ENCODE data around the gene SLC2A10. TPM values are rescaled to one million over a fixed set of nuclear protein-coding genes. Genes with fewer than 3 reads are reported as not detected.
A peak's percentile ranks its signal among the peaks of the same experiment; 100 is the strongest.

The SLC2A10 gene
- total RNA-seq, 8 experiments from 2014 or later, result 2.7 to 11.8 (median 6.8) TPM

DNA sequence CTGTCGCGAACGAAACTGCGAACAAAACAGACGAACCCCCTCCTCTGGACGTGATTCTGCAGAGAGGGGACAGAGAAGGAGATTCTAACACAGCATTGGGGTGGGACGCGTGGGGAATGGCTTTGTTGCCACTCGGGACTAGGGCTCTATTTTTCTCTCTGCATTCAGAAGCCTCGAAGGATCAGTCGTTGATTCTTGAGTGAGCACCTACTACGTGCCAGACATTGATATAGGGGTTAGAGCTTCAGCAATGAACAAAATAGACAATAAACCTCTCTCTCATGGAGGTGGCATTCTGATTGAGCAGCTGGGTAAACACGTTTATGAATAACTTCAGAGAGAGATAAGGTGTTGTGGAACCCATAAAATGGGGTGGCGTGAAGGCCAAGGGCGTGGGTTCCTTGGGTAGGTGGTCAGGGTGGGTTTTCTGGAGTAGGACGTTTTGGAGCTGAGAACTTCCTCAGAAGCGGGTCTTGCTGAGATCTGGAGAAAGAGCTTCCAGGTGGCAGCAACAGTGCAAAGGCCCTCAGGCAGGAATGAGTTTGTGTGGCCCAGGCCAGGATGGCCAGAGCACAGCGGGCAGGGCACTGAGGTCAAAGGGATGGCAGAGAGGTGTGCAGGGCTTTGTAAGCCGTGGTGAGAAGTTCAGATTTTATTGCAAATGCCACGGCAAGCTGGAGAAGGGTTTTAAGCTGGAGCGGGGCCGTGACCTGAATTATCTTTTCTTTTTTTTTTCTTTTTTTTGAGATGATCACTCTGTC lies 884 bp downstream of the SLC2A10 start:
- in situ Hi-C loops (cut with MboI; ENCODE audit: low pct_unique_long_range_greater_than_20kb in 2 of 9, low sequenced_read_pairs in 9 of 9, unreplicated experiment in 9 of 9), result no loop called here
- no peak for ATAC-seq (replicated peaks in 6 of 8)
- 16 to 96% (median 65%) methylated on average over 2 to 15 of the region's 22 CpGs; no CpG with 5 or more reads in 1 of the 10 experiments for WGBS, 10 experiments
- Histone ChIP-seq H3K4me3 (peak overlapping the region; percentile 23 to 42 (median 35)), H3K27ac (peak overlapping the region in 1 of 2 donors; percentile 76), H3K4me1 (replicated peaks in 1 of 2) (peaks cover 11 to 13% of the 10 kb centered on the region in 2 donors)

DNA sequence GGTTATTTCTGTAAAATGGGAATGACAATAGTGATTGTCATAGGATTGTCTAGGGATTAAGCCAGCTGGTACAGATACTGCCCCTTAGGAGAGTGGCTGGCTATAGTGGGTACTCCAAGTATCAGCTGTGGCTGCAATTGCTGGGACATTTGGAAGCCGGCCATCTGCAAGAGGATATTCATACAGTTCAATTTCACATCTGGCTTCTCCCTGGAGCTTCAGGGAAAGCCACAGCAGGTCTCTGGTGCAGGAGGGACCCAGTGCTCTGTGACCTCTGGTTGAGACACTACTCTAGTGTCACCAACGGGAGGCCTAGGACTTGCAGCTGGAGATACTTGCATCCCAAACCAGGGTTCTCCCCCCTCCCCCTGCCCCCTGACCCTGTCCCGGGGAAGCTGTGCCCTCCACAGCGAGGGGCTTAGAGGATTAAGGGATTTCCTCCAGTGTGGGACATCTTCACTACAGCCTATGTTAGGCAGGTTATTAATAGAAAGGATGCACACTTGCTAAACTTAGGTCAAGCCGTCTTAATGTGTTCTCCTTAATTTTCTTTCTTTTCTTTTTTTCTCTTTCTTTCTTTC lies 2.7 kb downstream of the SLC2A10 start:
- no peak for ATAC-seq (replicated peaks in 6 of 8)
- Histone ChIP-seq H3K27ac (no peak overlapping the region), H3K4me3 (no peak overlapping the region), H3K4me1 (replicated peaks in 1 of 2) (peaks cover 11 to 13% of the 10 kb centered on the region in 2 donors)
- in situ Hi-C loops (cut with MboI; ENCODE audit: low pct_unique_long_range_greater_than_20kb in 2 of 9, low sequenced_read_pairs in 9 of 9, unreplicated experiment in 9 of 9), result no loop called here
- WGBS, 10 experiments, result 67 to 100% (median 90%) methylated on average over 1 to 3 of the region's 5 CpGs; no CpG with 5 or more reads in 1 of the 10 experiments

DNA sequence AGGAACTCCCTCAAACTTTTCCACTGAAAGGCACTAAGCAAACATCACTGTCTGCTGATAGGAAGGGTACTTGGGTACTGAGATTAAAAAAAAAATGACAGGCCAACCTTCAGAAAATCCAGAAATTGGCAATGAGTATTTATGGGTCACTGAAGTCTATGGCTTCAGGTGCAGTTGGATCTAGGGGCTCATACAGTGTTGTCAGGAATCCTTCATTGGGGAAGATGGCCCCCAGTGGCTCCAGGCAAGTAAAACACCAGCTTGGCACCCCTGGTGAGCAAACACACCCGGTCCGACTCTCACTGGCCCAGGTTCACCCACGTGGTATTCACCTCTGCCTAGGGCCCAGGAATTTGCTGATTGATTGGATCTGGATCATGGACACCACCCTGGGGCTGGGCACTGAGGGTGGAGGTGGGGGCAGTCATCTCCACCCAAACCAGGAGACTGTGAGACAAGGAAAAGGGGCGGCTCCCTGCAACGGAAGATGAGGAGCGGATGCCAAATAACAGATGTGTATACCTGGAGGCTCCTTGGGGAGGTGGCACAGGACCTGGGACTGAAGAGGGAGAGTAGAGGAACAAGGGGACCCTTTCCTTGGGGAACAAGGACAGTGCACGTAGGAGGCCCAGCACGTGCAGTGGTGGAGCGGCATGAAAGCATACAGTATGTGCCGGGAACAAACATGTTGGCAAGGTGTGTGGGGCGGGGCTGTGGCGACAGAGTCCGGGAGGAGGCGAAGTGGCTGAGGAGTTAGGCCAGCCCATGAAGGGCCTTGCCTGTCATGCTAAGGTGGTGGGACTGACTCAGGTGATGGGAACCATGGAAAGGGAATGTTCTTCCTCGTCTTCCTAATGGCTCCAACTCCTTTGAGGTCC lies 4.7 kb downstream of the SLC2A10 start:
- WGBS, 10 experiments, result 77 to 100% (median 89%) methylated on average over 1 to 8 of the region's 15 CpGs; no CpG with 5 or more reads in 3 of the 10 experiments
- no peak for ATAC-seq (replicated peaks in 6 of 8)
- in situ Hi-C loops (cut with MboI; ENCODE audit: low pct_unique_long_range_greater_than_20kb in 2 of 9, low sequenced_read_pairs in 9 of 9, unreplicated experiment in 9 of 9), result no loop called here
- Histone ChIP-seq H3K4me3 (no peak overlapping the region), H3K27ac (no peak overlapping the region), H3K4me1 (replicated peaks in 1 of 2) (peaks cover 5 to 9% of the 10 kb centered on the region in 2 donors)

GRCh38 chr20:46715292-46715756 lies 5.9 kb downstream of the SLC2A10 start:
- peak in 3 of 8 experiments; percentile 53 to 81 (median 57) for ATAC-seq (replicated peaks in 6 of 8)
- WGBS, 10 experiments, result 0 to 63% (median 29%) methylated on average over 1 to 3 of the region's 4 CpGs; no CpG with 5 or more reads in 3 of the 10 experiments
- in situ Hi-C loops (cut with MboI; ENCODE audit: low pct_unique_long_range_greater_than_20kb in 2 of 9, low sequenced_read_pairs in 9 of 9, unreplicated experiment in 9 of 9), result no loop called here
- Histone ChIP-seq H3K4me1 (replicated peaks in 1 of 2) (peaks cover 0 to 2% of the 10 kb centered on the region in 2 donors), H3K4me3 (no peak overlapping the region), H3K27ac (no peak overlapping the region)

- ATAC-seq (replicated peaks in 6 of 8), result no peak
- in situ Hi-C loops (cut with MboI; ENCODE audit: low pct_unique_long_range_greater_than_20kb in 2 of 9, low sequenced_read_pairs in 9 of 9, unreplicated experiment in 9 of 9), result no loop called here
- Histone ChIP-seq H3K27ac (no peak overlapping the region), H3K4me3 (no peak overlapping the region), H3K4me1 (replicated peaks in 1 of 2) (no peaks in the 10 kb centered on the region)
- WGBS, 10 experiments, result 70 to 96% (median 84%) methylated on average over 2 to 8 of the region's 9 CpGs
Measured at GRCh38 chr20:46717818-46718541, 8.5 kb downstream of the SLC2A10 start.

DNA sequence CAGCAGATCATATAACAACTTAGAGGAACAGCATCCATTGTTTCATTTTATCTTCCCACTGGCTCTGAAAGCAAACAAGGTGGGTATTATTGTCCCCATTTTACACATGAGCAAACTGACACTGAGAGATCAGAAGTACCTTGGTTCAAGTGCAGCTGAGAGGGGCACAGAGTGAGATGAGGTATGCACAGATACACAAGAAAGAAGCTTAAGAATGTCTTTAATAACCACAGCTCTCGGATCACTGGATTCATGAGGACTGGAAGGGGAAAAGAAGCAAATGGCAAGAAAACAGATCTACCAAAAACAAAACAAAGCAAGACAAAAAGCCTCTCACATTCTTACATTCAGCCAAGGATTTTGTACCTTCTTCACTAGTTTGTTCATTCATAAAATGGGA lies 10.6 kb downstream of the SLC2A10 start:
- WGBS, 10 experiments, result 57 to 100% (median 88%) methylated on average over 1 of the region's 1 CpG; no CpG with 5 or more reads in 3 of the 10 experiments
- Histone ChIP-seq H3K4me3 (no peak overlapping the region), H3K27ac (no peak overlapping the region), H3K4me1 (replicated peaks in 1 of 2) (no peaks in the 10 kb centered on the region)
- in situ Hi-C loops (cut with MboI; ENCODE audit: low pct_unique_long_range_greater_than_20kb in 2 of 9, low sequenced_read_pairs in 9 of 9, unreplicated experiment in 9 of 9), result no loop called here
- no peak for ATAC-seq (replicated peaks in 6 of 8)

DNA sequence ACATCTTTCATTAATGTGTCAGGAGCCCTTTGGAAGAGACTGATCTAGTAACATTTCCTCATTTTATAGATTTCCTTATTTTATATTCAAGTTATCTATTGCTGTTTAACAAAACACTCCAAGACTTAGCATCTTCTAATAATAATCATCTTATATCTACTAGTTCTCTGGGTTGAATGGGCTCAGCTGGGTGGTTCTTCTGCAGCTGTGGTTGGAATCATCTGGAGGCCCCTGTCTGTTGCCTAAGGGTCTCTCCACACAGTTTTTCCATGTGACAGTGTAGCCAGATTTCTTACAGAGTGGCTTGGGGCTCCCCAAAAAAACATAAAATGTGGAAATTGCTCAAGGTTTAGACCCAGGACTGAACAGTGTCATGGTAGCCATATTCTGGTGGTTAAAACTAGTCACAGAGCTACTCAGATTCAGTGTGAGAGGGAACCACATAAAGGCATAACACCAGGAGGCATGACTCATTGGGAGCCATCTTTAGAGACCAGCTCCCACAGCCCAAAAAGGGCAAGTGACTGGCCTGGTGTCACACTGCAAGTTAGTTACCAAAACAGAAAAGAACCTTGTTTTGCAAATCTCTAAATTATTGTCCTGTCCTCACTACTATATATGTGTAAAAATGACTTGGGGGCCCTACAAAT lies 11.5 kb downstream of the SLC2A10 start:
- Histone ChIP-seq H3K4me1 (replicated peaks in 1 of 2) (no peaks in the 10 kb centered on the region), H3K4me3 (no peak overlapping the region), H3K27ac (no peak overlapping the region)
- no peak for ATAC-seq (replicated peaks in 6 of 8)
- in situ Hi-C loops (cut with MboI; ENCODE audit: low pct_unique_long_range_greater_than_20kb in 2 of 9, low sequenced_read_pairs in 9 of 9, unreplicated experiment in 9 of 9), result no loop called here

DNA sequence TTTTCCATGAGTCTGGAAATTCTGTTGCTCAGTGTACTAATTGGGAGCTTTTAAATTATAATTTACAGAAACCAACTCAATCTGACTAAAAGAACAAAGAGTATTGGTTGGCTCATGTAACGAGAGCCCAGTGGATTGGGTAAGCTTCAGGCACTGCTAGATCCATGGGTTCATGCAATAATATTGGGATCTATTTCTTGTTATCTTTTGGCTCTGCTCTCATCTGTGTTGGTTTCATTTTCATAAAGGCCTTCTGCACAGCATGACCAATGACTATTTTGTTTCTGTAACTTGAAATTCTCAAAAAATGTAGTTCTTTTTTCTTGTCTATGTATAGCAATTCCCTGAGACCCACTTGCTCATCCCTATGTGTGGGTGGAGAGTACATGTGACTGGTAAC lies 12.0 kb downstream of the SLC2A10 start:
- no peak for ATAC-seq (replicated peaks in 6 of 8)
- WGBS, 10 experiments, result 43 to 100% (median 88%) methylated on average over 1 of the region's 1 CpG; no CpG with 5 or more reads in 3 of the 10 experiments
- no peak overlapping the region for H3K27ac ChIP-seq
- H3K4me1 ChIP-seq (replicated peaks in 1 of 2), result no peaks in the 10 kb centered on the region
- no peak overlapping the region for H3K4me3 ChIP-seq
- in situ Hi-C loops (cut with MboI; ENCODE audit: low pct_unique_long_range_greater_than_20kb in 2 of 9, low sequenced_read_pairs in 9 of 9, unreplicated experiment in 9 of 9), result no loop called here

- ATAC-seq (replicated peaks in 6 of 8), result no peak
- in situ Hi-C loops (cut with MboI; ENCODE audit: low pct_unique_long_range_greater_than_20kb in 2 of 9, low sequenced_read_pairs in 9 of 9, unreplicated experiment in 9 of 9), result no loop called here
- 33 to 100% (median 88%) methylated on average over 1 to 2 of the region's 2 CpGs; no CpG with 5 or more reads in 2 of the 10 experiments for WGBS, 10 experiments
- H3K27ac ChIP-seq, result no peak overlapping the region
- no peak overlapping the region for H3K4me3 ChIP-seq
- no peaks in the 10 kb centered on the region for H3K4me1 ChIP-seq (replicated peaks in 1 of 2)
Measured at GRCh38 chr20:46722450-46722849, 13.0 kb downstream of the SLC2A10 start.

GRCh38 chr20:46723039-46723438 lies 13.6 kb downstream of the SLC2A10 start:
- H3K27ac ChIP-seq, result no peak overlapping the region
- H3K4me1 ChIP-seq (replicated peaks in 1 of 2), result no peaks in the 10 kb centered on the region
- in situ Hi-C loops (cut with MboI; ENCODE audit: low pct_unique_long_range_greater_than_20kb in 2 of 9, low sequenced_read_pairs in 9 of 9, unreplicated experiment in 9 of 9), result no loop called here
- WGBS, 10 experiments, result 83 to 100% (median 92%) methylated on average over 1 of the region's 1 CpG; no CpG with 5 or more reads in 6 of the 10 experiments
- ATAC-seq (replicated peaks in 6 of 8), result no peak
- no peak overlapping the region for H3K4me3 ChIP-seq

DNA sequence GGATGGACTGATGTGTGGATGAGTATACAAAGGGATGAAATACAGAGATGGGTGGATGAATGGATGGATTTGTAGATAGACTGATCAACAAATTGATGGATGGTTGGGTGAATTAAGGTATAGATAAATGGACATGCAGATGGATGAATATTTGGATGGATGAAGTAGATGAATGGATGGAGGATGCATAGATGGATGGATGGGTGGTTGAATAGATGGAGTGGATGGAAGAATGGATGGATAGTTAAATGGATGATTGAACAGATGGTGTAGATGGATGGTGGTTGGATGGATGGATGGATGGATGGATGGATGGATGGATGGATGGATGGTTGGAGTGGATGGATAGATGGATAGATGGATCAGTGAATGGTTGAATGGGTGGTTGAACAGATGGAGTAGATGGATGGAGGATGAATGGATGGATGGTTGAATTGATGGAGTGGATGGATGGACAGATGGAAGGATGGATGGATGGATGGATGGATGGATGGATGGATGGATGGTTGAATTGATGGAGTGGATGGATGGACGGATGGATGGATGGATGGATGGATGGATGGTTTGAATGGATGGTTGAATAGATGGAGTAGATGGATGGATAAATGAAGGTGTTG lies 15.0 kb downstream of the SLC2A10 start:
- WGBS, 10 experiments, result 17 to 83% (median 32%) methylated on average over 1 of the region's 1 CpG; no CpG with 5 or more reads in 2 of the 10 experiments
- Histone ChIP-seq H3K27ac (no peak overlapping the region), H3K4me1 (replicated peaks in 1 of 2) (no peaks in the 10 kb centered on the region), H3K4me3 (no peak overlapping the region)
- in situ Hi-C loops (cut with MboI; ENCODE audit: low pct_unique_long_range_greater_than_20kb in 2 of 9, low sequenced_read_pairs in 9 of 9, unreplicated experiment in 9 of 9), result no loop called here
- ATAC-seq (replicated peaks in 6 of 8), result no peak
